HG03039 (cell line): Measurements from ENCODE around the gene PRPF40A.
A peak's percentile ranks its signal among the peaks of the same experiment; 100 is the strongest.

ENCODE experiments used
- ATAC-seq: cut with Tn5 transposase; IDR thresholded peaks from one replicate; pipeline ENCODE4 v1.9.1; 2021; ENCODE audit warnings: mild to moderate bottlenecking, moderate library complexity; ENCODE audit not compliant: unreplicated experiment

PRPF40A gene

GRCh38 chr2:152718076-152718908, 1.0 kb upstream of the PRPF40A start, which contains the start of gene ARL6IP6:
ARL6IP6 (plus strand) TSS chr2:152718620; CDS start chr2:152718625, 5 bp downstream.
- peak; percentile 58 for ATAC-seq

GRCh38 chr2:152716805-152717227, 445 bp downstream of the PRPF40A start:
- ATAC-seq: no peak

GRCh38 chr2:152715854-152716428, 1.3 kb downstream of the PRPF40A start:
- no peak for ATAC-seq

GRCh38 chr2:152715112-152715511, 2.1 kb downstream of the PRPF40A start:
- no peak for ATAC-seq

GRCh38 chr2:152710713-152711112, 6.5 kb downstream of the PRPF40A start:
- no peak for ATAC-seq

GRCh38 chr2:152708742-152709141, 8.5 kb downstream of the PRPF40A start:
- no peak for ATAC-seq

GRCh38 chr2:152706477-152707021, 10.7 kb downstream of the PRPF40A start:
- ATAC-seq: no peak

- ATAC-seq: no peak
Observed at GRCh38 chr2:152701198-152701597, 16.1 kb downstream of the PRPF40A start.

GRCh38 chr2:152696476-152696875, 20.8 kb downstream of the PRPF40A start:
- ATAC-seq: no peak

- no peak for ATAC-seq
Observed at GRCh38 chr2:152695763-152696162, 21.5 kb downstream of the PRPF40A start.

- peak; percentile 42 for ATAC-seq
Observed at GRCh38 chr2:152694161-152694661, 23.1 kb downstream of the PRPF40A start.

GRCh38 chr2:152693033-152693432, 24.2 kb downstream of the PRPF40A start:
- peak; percentile 84 for ATAC-seq

GRCh38 chr2:152686321-152686720, 30.9 kb downstream of the PRPF40A start:
- ATAC-seq: no peak

GRCh38 chr2:152683400-152683799, 33.9 kb downstream of the PRPF40A start:
- no peak for ATAC-seq

GRCh38 chr2:152682663-152683062, 34.6 kb downstream of the PRPF40A start:
- ATAC-seq: no peak

- ATAC-seq: no peak
Observed at GRCh38 chr2:152678808-152679207, 38.5 kb downstream of the PRPF40A start.

GRCh38 chr2:152676461-152676860, 40.8 kb downstream of the PRPF40A start:
- ATAC-seq: no peak

- ATAC-seq: no peak
Observed at GRCh38 chr2:152674334-152674733, 42.9 kb downstream of the PRPF40A start.

GRCh38 chr2:152664725-152665124, 52.5 kb downstream of the PRPF40A start:
- ATAC-seq: no peak

- ATAC-seq: no peak
Observed at GRCh38 chr2:152661076-152661475, 56.2 kb downstream of the PRPF40A start.

GRCh38 chr2:152658221-152658620, 59.0 kb downstream of the PRPF40A start:
- no peak for ATAC-seq

GRCh38 chr2:152657043-152657442, 60.2 kb downstream of the PRPF40A start:
- peak; percentile 84 for ATAC-seq
